A549 treated with RU486 at 1 μM for 4 hours (cell line): Measurements from ENCODE around the gene TTL. TPM values are rescaled to one million over a fixed set of nuclear protein-coding genes. Genes with fewer than 3 reads are reported as not detected.

Experiments
- total RNA-seq: library from RNA; stranded (reverse); fragments of 200-300 nt; extraction: Qiagen RNA extraction; gene quantifications from 5 replicates; pipeline ENCODE4 v1.2.3, GENCODE V29; 2022; ENCODE audit warnings: low read depth

The TTL gene
- total RNA-seq = 29.6 to 41.5 TPM (median 40.4 TPM) in 5 replicates

GRCh38 chr2:112481528-112482233 lies at the start of gene TTL:
Gene TTL, plus strand, starts transcription at chr2:112482156. Its CDS starts 189 bp downstream, at chr2:112482345.

GRCh38 chr2:112433480-112433879 lies 48.5 kb upstream of the TTL start, which contains the start of gene RGPD8:
Gene RGPD8, minus strand, starts transcription at chr2:112433645. Its CDS starts 192 bp downstream, at chr2:112433453.

GRCh38 chr2:112542123-112542983 lies 60.4 kb downstream of the TTL start, which contains the start of gene POLR1B:
Gene POLR1B, plus strand, starts transcription at chr2:112542465. Its CDS starts 30 bp downstream, at chr2:112542495.

GRCh38 chr2:112584134-112584890 lies 102.4 kb downstream of the TTL start, which contains the start of gene CHCHD5:
Gene CHCHD5, plus strand, starts transcription at chr2:112584609. Its CDS starts 39 bp downstream, at chr2:112584648.

Other genes starting within 250 kb of the TTL start
- gene ZC3H8, start 227.1 kb upstream of the TTL start, total RNA-seq = 13.7 to 17.7 TPM (median 16.3 TPM) in 5 replicates
- gene ZC3H6, start 206.6 kb upstream of the TTL start, total RNA-seq = 0.09 to 0.47 TPM (median 0.28 TPM) in 5 replicates
- 1.6 to 4.4 TPM (median 3.5 TPM) in 5 replicates for gene RGPD8, start 48.5 kb upstream of the TTL start, total RNA-seq
- 24.4 to 30.1 TPM (median 26.2 TPM) in 5 replicates for gene POLR1B, start 60.3 kb downstream of the TTL start, total RNA-seq
- gene CHCHD5, start 102.5 kb downstream of the TTL start, total RNA-seq = 54.4 to 74.6 TPM (median 63.8 TPM) in 5 replicates
- 125 to 144 TPM (median 138 TPM) in 5 replicates for gene SLC20A1, start 163.8 kb downstream of the TTL start, total RNA-seq
- gene NT5DC4, start 238.9 kb downstream of the TTL start, total RNA-seq = 0.05 to 0.13 TPM in 2 of 5 replicates, not detected in the others